GM18511 (cell line): ENCODE results near the gene LRFN3.
"Not testable (repeated sequence)": the region's sequence is repeated elsewhere in the genome, so short reads cannot be mapped to it uniquely, and the experiment has no call there.

ENCODE experiments used
- ATAC-seq: cut with Tn5 transposase; IDR thresholded peaks from one replicate; pipeline ENCODE4 v1.9.1; 2021; ENCODE audit warnings: mild to moderate bottlenecking, moderate library complexity; ENCODE audit not compliant: unreplicated experiment

Gene LRFN3

GRCh38 chr19:35905178-35905727, 30.9 kb upstream of the LRFN3 start:
- ATAC-seq = no peak

GRCh38 chr19:35907377-35907745, 28.8 kb upstream of the LRFN3 start:
- no peak for ATAC-seq

GRCh38 chr19:35908010-35908441, 28.1 kb upstream of the LRFN3 start, which contains the start of gene TYROBP:
Gene TYROBP (minus strand): TSS chr19:35908295. CDS start chr19:35908228, 67 bp downstream.
- no peak for ATAC-seq

- peak; percentile 59 for ATAC-seq
Measured at GRCh38 chr19:35908973-35909683, 27.0 kb upstream of the LRFN3 start.

GRCh38 chr19:35909684-35910035, 26.5 kb upstream of the LRFN3 start:
- ATAC-seq = no peak

GRCh38 chr19:35910355-35910754, 25.8 kb upstream of the LRFN3 start:
- ATAC-seq = not testable (repeated sequence)

- no peak for ATAC-seq
Measured at GRCh38 chr19:35911173-35911572, 25.0 kb upstream of the LRFN3 start.

- ATAC-seq = no peak
Measured at GRCh38 chr19:35911790-35912189, 24.4 kb upstream of the LRFN3 start.

GRCh38 chr19:35913589-35913988, 22.6 kb upstream of the LRFN3 start:
- no peak for ATAC-seq

GRCh38 chr19:35915443-35915842, 20.7 kb upstream of the LRFN3 start:
- ATAC-seq = no peak

- ATAC-seq = no peak
Measured at GRCh38 chr19:35919306-35919705, 16.9 kb upstream of the LRFN3 start.

GRCh38 chr19:35921012-35921411, 15.2 kb upstream of the LRFN3 start:
- no peak for ATAC-seq

GRCh38 chr19:35925501-35925900, 10.7 kb upstream of the LRFN3 start:
- no peak for ATAC-seq

GRCh38 chr19:35928507-35928906, 7.7 kb upstream of the LRFN3 start:
- no peak for ATAC-seq

- ATAC-seq = no peak
Measured at GRCh38 chr19:35929876-35930275, 6.3 kb upstream of the LRFN3 start.

GRCh38 chr19:35931161-35931873, 4.9 kb upstream of the LRFN3 start:
- ATAC-seq = peak; percentile 94

- ATAC-seq = no peak
Measured at GRCh38 chr19:35931874-35932202, 4.3 kb upstream of the LRFN3 start.

GRCh38 chr19:35932291-35932936, 3.8 kb upstream of the LRFN3 start:
- no peak for ATAC-seq

- no peak for ATAC-seq
Measured at GRCh38 chr19:35936738-35937268, 629 bp downstream of the LRFN3 start.

GRCh38 chr19:35937345-35938281, 1.4 kb downstream of the LRFN3 start:
- no peak for ATAC-seq
